Activated CD4-positive, alpha-beta T cell treated with anti-CD3 and anti-CD28 coated beads, Interleukin-10, Interleukin-2, amounts not matched to agents 100 ng/mL and 50 ng/mL, durations not matched to agents 16 hours and 8 hours (primary cell): ENCODE measurements around the gene NFATC2.

ENCODE experiments used
- DNase-seq: peaks from one replicate; pipeline ENCODE4 v3.0.0-alpha.2; 2020

The NFATC2 gene

DNA sequence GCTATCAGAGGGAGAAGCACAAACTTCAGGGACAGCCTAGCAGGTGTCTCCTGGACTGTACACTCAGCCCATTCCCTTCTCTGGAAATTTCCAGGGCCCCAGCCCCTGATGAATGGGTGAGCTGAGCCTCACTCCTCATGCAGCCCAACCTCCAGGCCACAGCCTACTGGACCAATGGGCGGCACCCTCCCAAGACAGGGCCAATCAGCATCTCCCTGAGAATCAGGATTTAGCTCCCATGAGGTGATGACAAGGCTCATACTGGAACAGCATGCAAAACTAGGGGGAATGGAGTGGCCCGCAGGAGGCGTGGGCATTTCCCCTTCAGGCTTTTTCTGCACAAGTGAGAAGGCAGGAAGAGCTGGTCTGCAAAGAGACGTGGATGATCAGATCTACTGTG is 29.0 kb downstream of the NFATC2 start:
- no peak for DNase-seq

DNA sequence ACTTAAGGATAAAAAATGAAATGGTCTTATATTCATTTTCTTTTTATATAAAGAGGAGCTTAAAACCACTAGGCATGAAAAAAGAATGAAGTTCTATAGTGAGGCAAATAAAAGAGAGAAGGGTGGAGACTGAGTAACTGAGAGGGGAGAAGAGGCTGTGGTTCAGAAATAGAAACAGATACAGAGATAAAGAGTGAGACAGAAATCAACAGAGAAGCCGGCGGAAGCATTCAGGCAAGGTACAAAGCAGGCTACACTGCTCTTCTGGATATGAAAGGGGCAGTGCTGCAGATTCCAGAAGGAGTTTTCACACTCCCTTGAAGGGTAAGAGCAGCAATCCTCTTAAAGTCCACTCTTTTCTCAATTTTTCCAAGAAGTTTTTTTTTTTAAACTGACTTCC is 29.9 kb downstream of the NFATC2 start:
- DNase-seq: peak; percentile 58

DNA sequence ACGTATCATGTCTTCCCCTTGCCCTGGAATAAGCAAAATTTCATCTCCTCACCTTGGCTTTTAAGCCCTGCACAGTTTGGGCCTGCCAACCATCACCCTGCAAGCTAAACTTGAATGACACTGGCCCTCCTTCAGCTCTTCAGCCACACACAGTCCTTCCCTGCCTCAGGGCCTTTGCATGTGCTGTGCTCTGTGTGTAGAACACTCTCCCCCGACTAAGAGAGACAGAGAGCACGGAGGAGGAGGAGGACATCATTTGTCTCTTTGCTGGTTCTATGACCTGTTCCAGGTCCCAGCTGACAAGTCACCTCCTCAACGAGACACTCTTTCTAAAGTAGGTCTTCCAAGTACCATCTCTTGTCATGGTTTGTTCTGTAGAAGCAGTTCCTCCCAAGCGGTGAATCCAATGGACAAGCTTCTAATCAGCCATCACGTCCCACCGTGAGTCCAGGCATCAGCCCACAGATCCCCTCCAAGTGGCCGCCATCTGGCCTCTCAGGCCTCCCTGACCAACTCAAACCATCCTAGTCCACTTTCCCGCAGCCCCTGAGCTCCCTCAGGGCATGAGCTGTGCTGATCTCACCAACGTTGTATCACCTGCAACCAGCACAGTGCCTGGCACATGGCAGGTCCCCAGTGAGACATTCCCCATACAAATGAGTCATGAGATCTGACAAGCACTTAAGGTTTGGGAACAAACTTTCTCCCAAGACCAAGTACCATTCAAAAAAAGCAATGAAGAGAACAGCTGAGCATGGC is 30.5 kb downstream of the NFATC2 start:
- peak; percentile 40 for DNase-seq

DNA sequence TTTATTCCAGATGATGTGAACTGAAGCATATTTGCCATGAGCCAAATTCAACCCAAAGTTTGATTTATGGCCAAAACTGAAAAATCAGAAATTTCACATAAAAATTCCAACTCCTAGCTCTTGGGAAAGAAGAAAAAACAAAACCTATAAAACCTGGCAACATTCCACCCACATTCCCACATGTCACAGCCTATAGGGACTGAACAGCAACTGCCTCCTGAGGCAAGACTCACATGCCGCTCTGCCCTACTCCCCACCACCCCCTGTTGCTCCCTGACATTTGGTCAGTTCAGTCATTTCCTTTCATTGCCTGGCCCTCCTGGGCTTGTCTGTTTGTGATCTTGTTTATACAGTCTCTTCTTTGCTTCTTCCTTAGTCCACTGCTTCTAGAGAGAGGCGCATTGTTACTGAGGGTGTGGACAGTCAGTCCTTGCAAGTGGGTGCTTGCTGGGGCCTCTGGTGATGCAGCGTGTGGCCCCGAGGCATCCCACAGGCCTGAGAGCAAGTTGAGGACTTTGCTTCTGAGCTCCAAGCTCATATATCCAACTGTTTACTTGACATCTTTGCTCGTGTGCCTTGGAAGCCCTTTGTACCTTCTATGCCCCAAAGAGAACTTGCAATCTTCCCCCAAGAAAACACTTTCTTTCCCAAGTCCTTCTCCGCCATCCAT is 31.4 kb downstream of the NFATC2 start:
- DNase-seq: no peak

DNA sequence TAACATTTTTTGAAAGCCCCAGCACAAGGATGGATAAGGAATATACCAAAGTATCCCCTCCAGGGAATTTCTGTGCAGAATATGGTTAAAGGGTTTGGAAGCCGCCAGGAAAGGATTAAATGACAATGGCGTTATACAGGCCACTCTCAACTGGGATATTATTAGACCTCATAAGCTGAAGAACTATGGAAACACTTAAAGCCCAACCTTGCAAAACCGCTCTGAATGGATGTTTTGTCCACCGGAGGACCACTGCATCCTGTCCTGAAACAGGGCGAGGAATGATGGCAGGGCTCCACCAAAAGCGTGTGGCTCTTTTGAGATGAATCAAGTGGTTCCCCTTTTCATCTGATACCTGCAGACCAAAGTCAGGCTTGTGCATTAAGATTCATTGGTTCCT is 32.4 kb downstream of the NFATC2 start:
- DNase-seq: no peak

DNA sequence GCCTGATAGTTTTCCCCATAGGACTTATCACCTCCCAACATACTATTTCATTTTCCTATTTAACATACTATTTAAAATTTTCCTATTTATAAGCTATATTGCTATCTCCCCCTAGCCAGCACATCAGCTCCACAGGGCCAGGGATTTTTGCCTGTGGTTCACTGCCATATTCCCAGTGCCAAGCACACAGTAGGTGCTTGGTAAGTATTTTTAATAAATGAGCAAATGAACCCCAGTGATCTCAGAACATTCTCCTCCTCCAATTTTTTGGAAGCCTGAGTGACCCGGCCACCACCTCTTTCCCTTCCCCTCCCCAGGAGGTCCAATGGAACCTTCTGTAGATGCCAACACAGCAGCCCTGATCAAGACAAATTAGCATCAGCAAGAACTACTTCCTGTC is 33.3 kb downstream of the NFATC2 start:
- DNase-seq: no peak

DNA sequence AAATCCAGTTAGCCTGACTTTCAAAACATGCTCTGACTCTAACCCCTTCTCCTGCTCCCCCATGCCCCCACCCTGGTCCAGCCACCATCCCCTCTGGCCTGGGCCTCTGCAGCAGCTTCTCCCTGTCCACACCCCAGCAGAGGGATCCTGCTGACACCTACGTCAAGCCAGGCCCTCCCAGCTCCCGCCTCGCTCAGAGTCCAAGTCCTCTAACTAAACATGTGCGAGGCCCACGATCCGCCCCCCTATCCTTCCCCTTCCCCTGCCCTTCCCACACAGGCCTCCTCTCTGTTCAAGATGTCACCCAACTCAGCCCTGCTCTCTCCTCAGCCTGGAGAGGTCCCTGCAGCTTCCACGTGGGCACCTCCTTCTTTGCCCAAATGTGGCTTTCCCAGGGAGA is 33.7 kb downstream of the NFATC2 start:
- DNase-seq: no peak

DNA sequence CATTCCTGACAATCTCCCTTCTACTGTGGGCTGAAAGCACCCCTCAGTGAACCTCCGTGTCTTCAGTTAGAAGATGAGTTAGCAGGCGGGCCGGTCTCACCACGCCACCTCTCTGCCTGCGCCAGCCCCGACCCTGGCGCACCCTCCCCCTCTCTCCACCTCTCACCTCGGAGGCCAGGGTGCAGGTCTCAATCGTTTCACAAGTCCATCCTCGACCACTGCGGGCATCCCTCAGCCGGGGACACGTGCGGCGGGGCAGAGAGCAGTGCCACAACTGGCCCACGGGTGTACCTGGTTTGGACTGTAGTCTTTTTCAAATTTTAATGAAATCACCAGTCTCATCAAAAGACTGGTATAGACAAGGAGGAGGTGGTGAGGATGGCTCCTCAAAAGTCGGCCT is 34.4 kb downstream of the NFATC2 start:
- DNase-seq: no peak

DNA sequence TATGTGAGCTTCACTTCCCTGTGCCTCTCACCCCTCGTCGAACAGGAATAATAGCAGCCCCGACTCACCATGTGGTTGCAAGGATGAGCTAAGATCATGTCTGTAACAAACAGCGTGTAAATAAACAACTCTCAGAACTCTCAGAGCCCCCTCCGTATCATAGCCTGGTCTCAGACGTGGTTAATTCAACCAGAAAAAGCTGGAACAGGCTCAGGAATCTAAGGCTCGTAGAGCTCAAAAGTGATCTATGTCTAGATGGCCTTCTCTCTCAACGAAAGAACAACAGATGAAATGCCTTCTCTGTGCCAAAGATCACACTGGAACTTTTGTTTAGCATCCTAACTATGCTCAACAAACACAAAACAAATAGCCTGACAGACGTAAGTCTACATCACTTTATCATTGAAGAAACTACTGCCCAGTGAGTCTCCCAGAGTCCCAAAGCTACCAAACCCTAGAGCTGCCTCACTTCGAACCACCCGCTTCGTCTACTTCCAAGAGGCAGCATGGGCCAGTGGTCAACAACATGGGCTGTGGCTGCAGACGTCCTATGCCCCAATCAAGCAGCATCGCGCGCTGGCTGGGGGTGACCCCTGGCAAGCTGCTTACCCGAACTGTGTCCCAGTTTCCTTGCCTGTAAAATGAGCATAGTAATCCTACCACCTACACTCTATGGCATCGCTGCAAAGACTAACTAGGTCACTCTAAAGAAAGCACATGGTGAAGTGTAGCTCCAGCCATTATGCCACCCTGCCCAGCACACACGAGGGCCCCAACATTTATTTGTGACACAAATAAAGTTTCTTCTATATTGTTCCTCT is 35.1 kb downstream of the NFATC2 start:
- DNase-seq: no peak

DNA sequence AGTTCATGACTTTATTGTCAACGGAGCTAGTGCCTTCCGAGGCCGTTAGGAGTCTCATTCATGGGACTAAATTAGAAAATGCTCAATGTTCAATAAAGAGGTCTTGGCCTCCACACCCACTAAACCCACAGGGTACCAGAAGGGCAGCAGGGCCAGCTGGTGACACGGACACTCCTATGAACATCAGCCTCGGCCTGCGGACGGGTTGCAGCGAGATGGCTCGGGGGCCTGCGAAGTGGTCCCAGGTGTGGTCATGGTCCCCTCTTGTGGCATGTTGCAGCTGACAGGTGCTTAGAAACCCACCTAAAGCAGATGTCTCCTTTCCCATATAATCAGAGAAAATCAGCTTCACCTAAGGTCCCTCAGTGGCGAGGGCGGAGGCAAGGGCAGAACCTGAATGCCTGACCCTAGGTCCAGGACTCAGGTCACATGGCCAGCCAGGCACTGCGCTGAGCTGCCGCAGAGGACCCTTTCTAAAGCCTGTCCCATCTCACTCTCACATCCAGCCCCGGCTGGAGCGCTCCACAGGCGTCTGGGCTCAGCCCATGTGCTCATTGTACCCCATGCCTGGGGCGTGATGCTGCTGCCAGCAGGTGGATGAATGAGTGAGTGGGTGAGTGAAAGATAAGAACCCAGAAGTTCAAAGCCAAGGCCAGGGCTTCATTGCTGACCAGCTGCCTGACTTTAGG is 35.8 kb downstream of the NFATC2 start:
- DNase-seq: no peak

DNA sequence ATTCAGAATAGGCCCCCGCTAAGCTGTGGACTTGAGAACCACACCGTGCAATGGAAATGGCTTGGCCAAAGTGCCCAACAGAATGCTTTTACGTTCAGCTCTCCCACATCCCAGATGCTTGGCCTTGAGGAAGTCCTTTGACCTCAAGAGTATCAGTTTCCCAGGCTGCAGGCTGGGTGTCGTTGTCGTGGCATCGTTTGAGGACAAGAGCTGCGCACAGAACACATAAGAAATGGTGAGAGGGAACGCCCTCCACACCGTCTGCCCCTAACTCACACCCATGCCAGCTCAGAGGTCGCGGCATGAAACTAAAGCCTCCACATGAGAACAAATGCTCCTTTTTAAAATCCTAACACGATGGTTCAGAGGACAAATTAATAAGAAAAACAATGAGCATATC is 37.0 kb downstream of the NFATC2 start:
- DNase-seq: no peak

DNA sequence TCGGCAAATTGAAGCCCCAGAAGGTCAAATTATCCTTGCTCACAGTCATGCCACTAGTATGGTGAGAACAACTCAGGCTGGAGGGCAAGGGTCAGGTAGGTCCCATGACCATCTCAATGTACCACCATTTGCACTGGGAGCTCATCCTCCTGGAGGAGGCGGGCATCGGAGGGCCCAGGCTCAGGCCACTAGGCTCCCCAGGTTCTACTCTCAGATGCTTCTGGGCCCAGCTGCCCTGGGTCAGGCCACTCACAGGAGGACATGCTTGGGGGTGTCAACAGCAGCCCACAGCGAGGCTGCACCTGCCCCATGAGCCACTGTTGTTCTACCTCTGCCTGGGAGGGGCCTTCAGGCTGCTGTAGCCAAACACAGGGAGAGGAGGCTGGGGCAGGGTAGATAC is 39.1 kb downstream of the NFATC2 start:
- no peak for DNase-seq

DNA sequence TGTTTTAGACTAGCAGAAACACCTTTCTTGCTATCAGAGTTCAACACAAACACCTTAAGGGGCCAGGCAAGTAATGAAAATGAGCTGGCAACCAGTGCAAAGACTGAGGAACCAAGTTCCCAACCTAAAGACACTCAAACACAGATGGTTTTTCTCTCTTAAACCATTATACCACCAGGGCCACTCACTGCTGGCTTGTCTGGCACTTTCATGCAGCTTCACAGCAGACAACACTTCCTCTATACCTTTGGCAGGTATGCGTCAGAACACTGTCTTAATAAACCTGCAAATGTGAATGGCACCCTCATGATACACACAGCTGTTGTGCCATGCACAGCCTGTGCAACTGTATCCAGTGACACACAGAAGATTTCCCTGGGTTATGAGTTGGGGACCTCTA is 41.6 kb downstream of the NFATC2 start:
- peak; percentile 47 for DNase-seq

DNA sequence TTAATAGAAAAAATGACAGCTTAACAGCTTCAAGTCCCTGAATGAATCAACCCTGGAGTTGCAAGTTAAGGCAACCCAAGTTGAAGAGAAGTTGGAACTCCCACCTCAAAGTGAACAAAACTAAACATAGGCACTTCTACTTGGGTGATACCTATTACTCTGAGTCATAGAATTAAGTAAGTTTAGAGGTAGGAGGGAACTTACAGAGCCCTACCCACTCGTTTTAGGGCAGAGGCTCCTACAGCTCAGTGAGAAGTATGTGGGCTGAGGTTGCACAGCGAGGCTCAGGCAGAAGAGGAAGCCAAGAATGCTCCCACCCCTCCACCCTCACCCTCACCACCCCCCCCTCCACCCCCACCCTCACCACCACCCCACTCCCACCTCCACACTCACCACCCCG is 42.2 kb downstream of the NFATC2 start:
- DNase-seq: peak; percentile 88

DNA sequence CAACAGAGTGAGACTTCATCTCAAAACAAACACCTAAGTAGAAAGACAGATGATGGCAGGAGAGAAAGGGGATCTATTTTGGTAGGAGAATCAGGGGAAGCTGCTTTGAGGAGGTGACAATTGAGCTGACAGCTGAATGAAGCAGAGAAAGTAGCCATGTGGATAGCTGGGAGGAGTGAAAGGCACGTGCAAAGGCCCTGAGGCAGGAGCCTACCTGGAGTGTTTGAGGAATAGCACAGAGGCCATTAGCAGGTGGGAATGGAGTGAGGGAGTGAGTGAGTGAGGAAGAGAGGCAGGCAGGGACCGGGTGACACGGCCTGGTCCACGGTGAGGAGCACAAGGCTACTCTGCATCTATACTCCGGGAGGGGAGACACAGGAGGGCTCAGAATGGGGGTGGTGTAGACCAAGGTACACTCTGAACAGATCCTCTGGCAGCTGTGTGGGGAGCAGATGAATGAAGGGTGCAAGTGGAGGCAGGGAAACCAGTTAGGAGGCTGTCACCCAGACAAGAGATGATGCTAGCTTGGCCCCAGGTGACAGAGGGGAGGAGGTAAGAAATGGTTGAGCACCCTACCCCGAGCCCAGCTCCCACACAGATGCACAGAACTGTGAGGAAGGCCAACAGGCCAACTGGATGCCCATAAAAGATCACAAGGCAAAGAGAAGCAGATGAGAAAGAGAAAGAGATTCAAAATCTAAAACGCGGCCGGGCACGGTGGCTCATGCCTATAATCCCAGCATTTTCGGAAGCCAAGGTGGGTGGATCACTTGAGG is 43.6 kb downstream of the NFATC2 start:
- no peak for DNase-seq

DNA sequence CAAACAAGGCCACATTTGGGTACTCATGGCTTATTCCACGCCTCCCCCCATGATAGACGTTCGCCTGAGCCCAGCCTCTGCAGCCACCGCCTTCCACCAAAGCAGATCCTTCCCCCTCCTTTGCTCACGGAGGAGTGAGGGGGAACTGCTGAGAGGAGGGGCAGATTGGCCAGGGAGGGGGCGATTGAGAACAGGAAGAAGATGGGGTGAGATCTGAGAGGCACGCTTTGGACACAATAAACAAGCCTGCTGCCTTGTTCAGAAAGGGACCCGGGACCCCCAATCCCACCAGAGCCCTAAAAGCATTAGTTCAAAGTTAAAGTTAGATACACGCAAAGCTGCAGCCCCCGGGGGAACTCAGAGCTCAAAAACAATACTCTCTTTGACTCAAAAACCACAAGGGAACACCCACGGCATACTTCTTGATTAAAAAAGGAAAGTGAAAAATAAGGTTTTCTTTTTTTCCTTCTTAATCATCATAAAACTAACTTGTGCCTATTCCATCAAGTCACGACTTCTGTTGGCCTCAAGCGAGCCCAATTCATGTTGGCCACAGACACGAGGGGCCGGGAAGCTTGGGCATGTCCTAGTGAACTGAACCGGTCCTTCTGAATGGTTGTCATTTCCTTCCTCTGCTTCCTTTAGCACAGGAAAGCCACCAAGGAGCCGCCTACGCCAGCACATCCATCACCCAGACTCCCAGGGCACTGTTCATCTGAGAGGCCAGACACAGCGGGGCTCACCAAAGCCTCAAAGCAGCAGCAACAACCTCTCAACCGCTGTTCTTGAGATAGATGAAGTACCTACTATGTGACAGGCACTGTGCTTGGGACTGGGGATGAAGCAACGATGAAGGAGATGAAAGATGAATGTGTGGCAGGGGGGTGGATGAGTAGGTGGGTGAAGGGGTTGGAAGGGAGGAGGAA is 44.7 kb downstream of the NFATC2 start:
- peak; percentile 78 for DNase-seq

DNA sequence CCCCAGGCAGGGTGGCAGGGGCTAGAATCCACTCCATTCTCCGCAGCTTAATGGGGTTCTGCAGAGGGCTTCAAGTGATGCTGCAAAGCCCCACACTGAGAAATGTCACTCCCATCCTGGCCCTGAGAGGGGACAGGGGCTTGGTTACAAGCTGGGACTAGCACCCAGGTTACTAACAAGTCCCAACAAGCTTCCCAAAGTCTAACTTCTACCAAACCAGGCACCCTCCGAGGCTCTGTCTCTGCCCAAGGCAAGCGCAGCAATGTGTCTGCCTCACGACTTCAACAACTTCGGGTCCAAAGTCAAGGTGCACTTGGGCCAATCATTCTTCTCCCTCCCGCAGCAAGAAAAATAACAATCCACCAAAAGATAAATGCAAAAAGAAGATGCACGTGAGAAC is 45.6 kb downstream of the NFATC2 start:
- no peak for DNase-seq

DNA sequence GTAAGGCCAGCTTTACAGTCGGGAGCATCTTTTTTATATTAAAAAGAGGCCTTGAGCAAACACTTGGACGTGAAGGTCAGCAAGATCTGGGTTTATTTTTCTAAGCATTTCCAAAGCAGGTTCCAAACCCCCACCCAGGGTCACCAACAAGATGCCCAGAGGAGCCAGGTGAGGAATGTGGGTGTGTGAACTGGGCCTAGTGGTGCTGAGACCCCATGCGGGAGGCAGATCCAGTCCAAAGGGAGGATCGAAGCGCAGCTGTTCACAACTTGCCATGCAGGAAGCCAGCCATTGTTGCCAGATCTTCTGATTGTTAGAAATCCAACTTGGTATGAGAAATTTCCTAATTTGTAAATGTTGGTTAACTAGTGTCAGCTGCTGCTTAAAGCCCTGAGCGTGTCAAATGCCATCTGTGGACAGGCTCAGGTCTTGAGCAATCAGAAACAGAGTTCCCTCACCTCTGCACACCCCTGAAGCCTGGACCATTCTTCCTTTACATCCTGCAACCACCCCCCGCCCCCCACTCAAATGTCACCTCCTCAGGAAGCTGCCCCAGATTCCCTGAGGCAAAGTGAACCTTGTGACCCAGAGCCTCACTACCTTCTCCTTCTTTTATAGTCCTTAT is 46.5 kb downstream of the NFATC2 start:
- DNase-seq: no peak

DNA sequence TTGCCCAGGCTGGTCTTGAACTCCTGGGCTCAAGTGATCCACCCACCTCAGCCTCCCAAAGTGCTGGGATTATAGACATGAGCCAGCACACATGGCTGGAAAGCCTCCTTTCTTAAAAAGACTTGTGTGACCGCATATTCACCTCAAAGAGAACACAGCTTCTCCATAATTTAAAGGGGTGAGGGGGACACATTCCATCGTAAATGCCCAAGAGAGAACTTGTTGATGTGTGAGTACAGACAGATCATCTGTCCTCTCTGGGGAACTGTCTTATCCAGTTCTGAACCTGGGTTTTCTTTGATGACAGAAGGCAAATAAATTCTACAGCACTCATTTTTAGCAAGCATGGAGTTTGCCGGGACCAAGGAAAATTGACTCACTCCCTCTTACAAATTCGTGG is 47.2 kb downstream of the NFATC2 start:
- no peak for DNase-seq

DNA sequence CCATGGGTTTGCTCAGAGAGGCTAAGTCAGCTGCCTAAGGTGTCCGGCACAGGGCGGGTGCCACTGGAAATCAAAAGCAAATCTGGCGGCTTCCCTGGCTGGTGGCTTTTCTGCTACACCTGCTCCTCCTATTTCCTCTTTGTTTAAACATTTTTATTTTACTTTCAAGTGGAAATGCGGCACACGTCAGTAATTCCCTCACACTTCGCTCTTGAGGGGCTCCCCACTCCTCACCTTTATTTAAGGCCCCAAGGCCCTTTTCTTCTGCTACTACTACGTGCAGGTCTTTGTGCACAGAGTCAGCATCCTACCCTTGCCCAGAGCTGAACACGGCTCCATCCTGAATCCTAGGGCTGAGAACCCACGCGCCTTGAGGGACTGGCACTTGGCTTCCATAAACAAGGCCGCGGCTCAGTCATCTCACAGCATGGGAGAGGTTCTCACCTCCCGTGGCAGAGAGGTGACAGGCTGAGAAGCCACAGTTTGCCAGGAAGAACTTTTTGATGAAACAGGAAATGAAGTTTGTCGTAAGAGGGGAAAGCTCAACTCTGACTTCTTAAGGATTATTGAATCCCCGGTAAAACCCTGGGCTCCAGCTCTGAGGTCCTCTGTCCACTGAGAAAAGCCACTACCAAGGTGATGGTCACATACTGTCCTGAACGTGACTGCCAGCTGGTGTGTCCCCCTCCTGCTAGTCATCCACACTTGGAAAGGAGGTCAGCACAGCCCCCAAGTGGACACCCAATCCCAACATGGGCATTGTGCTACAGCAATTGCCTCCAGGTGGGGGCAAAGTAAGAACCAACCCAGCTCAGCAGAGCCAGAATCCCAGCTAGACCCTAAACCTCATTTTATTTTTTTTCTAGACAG is 48.0 kb downstream of the NFATC2 start:
- DNase-seq: peak; percentile 78
